Ramos (cell line): ENCODE measurements around the gene SLC22A23.
"Not testable (repeated sequence)": the region's sequence is repeated elsewhere in the genome, so short reads cannot be mapped to it uniquely, and the experiment has no call there.

Experiments
- in situ Hi-C: fragments of 300-500 bp; cut with MboI; formaldehyde crosslinking; loops from one replicate; pipeline ENCODE4 v1.14.3; 2022; ENCODE audit warnings: low sequenced_read_pairs; ENCODE audit not compliant: unreplicated experiment

Gene SLC22A23

GRCh38 chr6:3392930-3393835, 63.7 kb downstream of the SLC22A23 start:
- in situ Hi-C loops, result no loop called here

GRCh38 chr6:3391902-3392458, 64.9 kb downstream of the SLC22A23 start:
- in situ Hi-C loops, result no loop called here

DNA sequence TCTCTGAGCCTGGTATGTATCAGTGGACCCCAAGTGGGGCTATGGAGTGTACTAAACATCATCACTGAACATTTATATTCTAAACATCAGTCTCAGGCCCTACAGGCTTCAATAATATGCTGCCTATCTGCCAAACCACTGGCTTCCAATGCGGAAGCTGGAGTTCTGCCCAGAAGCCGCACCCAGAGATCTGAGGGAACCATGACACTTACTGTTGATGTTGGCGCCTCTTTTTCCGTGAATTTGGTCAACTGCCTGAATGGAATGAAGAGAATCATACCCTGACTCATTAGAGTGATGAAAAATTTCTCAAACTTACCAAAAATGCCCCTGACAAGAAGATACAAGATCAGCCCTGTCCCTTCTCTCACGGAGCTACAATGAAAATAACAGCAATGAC, 66.2 kb downstream of the SLC22A23 start:
- in situ Hi-C loops, result no loop called here

- in situ Hi-C loops, result no loop called here
Measured at GRCh38 chr6:3389390-3390167, 67.3 kb downstream of the SLC22A23 start.

DNA sequence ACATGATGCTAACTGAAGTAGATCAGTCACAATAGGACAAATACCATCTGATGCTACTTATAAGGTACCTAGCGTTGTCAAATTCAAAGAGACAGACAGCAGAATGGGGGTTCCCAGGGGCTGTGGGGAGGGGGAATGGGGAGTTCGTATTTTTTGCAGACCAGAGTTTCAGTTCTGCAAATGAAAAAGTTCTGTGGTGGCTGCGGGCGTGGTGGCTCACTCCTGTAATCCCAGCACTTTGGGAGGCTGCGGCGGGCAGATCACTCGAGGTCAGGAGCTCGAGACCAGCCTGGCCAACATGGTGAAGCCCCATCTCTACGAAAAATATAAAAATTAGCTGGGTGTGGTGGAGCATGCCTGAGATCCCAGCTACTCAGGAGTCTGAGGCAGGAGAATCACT, 68.1 kb downstream of the SLC22A23 start:
- in situ Hi-C loops, result no loop called here

DNA sequence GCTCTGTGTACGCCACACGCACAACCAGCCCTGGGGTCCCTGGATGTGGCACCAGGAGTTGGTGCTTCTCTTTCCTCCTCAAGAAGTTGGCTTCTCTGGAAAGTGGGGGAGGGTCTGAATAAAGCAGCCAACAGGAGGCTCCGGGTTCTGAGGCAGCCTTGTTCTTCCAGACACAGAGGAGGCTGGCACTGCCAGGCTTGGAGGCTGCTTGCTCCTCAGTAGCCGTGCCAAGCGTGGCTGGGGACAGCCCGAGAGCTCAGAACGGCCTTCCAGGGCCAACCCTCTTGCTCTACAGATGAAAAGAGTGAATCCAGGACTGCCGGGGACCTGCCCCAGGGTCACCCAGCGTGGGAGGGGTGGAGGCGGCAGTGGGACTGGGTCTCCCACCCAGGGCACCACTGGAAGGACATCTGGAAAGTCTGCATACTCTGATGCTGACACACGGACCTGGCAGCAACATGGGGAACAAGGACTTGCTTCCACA, 70.4 kb downstream of the SLC22A23 start:
- in situ Hi-C loops, result no loop called here

DNA sequence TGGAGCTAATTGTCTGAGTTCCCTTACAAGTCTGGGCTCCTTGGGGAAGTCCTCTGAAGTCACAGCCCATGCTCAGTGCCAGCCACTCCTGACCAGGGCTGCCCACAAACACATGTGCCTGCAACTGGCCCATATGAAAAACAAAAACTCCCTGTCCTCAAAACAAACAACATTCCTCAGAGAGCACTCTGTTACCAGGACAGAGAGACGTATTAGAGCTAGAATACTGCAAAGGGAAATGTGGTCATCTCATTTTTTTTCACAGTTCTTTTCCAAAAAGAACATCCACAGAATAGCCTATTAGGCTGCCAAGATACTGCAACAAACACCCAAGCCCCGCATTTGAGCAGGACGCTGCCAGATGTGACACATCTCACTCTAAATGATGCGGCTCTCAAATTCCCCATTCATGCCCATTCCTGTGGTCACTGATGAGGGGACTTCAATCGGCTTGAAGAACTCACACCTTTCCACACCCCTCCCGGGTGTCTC, 71.1 kb downstream of the SLC22A23 start:
- in situ Hi-C loops, result no loop called here

GRCh38 chr6:3385181-3385580, 71.7 kb downstream of the SLC22A23 start:
- in situ Hi-C loops, result not testable (repeated sequence)

DNA sequence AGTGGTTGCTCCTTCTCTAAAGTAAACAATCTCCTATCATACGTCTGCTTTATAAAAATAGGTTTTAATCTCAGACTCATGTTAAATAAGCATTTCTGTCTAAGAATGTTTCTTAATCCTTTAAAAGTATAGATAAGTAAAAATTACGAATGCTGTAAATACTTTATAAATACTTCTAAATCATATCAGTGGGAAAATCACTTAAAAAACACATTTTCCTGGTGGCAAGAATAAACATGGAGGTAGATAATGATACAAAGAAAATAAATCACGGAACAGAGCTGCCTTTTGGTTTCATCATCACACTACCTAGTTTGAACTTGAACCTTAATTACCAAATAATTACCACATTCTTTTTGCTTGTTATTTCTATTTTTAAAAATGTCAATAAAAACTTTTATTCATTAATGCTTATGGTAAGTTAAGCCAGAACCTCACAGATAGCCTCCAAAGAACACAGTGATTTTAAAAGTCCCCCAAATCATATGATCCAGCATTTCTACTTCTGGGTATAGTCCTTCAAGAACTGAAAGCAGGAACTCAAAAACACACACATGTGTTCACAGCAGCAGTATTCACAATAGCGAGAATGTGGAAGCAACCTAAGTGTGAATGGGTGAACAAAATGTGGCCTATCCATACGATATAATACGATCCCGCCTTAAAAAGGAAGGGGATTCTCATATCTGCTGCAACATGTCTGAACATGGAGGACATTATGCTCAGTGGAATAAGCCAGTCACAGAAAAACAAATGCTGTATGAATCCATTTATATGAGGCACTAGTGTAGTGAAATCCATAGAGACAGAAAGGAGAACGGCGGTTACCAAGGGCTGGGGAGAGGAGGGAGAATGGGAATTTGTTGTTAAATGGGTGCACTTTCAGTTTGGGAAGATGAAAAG, 72.4 kb downstream of the SLC22A23 start:
- in situ Hi-C loops, result no loop called here

- in situ Hi-C loops, result no loop called here
Measured at GRCh38 chr6:3383525-3383924, 73.3 kb downstream of the SLC22A23 start.

- in situ Hi-C loops, result no loop called here
Measured at GRCh38 chr6:3382326-3383279, 74.2 kb downstream of the SLC22A23 start.

- in situ Hi-C loops, result no loop called here
Measured at GRCh38 chr6:3381233-3381921, 75.5 kb downstream of the SLC22A23 start.

- in situ Hi-C loops, result no loop called here
Measured at GRCh38 chr6:3380344-3381232, 76.3 kb downstream of the SLC22A23 start.

GRCh38 chr6:3379482-3380060, 77.3 kb downstream of the SLC22A23 start:
- in situ Hi-C loops, result no loop called here

- in situ Hi-C loops, result not testable (repeated sequence)
Measured at GRCh38 chr6:3378808-3379207, 78.0 kb downstream of the SLC22A23 start.

GRCh38 chr6:3378398-3378782, 78.5 kb downstream of the SLC22A23 start:
- in situ Hi-C loops, result not testable (repeated sequence)
